HEK293 (cell line): Measurements from ENCODE around the gene GRM6.

ENCODE experiments used
- CTCF ChIA-PET: fragments of 350-600 bp; formaldehyde crosslinking; extraction: SDS; loops from one replicate; lab custom pipeline; 2021; ENCODE audit warnings: antibody characterized with exemption; lab: Yijun Ruan, JAX
- POLR2A ChIA-PET: fragments of 300-600 bp; formaldehyde crosslinking; extraction: SDS; loops from one replicate; lab custom pipeline; 2020; ENCODE audit warnings: antibody characterized with exemption, inconsistent platforms; lab: Yijun Ruan, JAX
- H3K27ac ChIP-seq: fragments of 200-500 bp; sonication (Bioruptor generic); 2 replicates; pipeline ENCODE4 v1.5.1; 2014; ENCODE audit warnings: low read depth, low read length, control low read depth, inconsistent platforms; ENCODE audit errors: extremely low read depth
- H3K36me3 ChIP-seq, 2 experiments: fragments of 200-500 bp in 1 of 2; sonication (Bioruptor generic) in 1 of 2; 1 replicate in 1 of 2; 2 replicates in 1 of 2; pipeline ENCODE4 v1.5.1; 2014 to 2017; ENCODE audit warnings: inconsistent platforms in 2 of 2, low read length in 2 of 2; ENCODE audit not compliant: control insufficient read depth in 2 of 2, insufficient read depth in 1 of 2
- H3K4me1 ChIP-seq: fragments of 200-500 bp; sonication (Bioruptor generic); 2 replicates; pipeline ENCODE4 v1.5.1; 2014; ENCODE audit warnings: mild to moderate bottlenecking, low read length, inconsistent platforms; ENCODE audit not compliant: control insufficient read depth, insufficient read depth
- H3K4me3 ChIP-seq: 2 replicates; pipeline ENCODE4 v1.5.1; 2011; ENCODE audit warnings: low read depth, mild to moderate bottlenecking, control low read depth, low read length, moderate library complexity
- H3K9me3 ChIP-seq: fragments of 200-500 bp; sonication (Bioruptor generic); 2 replicates; pipeline ENCODE4 v1.5.1; 2014; ENCODE audit warnings: low read depth, low read length, inconsistent platforms; ENCODE audit not compliant: control insufficient read depth, insufficient read depth
- KLF1 ChIP-seq: fragments of 450-650 bp; formaldehyde crosslinking; IDR thresholded peaks from 2 replicates; pipeline ENCODE4 v1.5.1; 2016; ENCODE audit warnings: missing biosample characterization, missing genetic modification characterization
- PRDM1 ChIP-seq: fragments of 450-650 bp; formaldehyde crosslinking; IDR thresholded peaks from 2 replicates; pipeline ENCODE4; 2016; ENCODE audit warnings: missing biosample characterization, missing genetic modification characterization
- SETDB1 ChIP-seq: IDR thresholded peaks from one replicate; pipeline ENCODE4 v1.6.1; 2017; ENCODE audit warnings: mild to moderate bottlenecking, low read length, moderate library complexity, mixed read lengths; ENCODE audit not compliant: insufficient read length
- TRIM28 ChIP-seq: IDR thresholded peaks from 2 replicates; pipeline ENCODE4 v1.6.1; 2011; ENCODE audit warnings: low read length, control low read depth, borderline replicate concordance
- ZBTB21 ChIP-seq: fragments of 450-650 bp; formaldehyde crosslinking; IDR thresholded peaks from 2 replicates; pipeline ENCODE4 v1.5.1; 2017; ENCODE audit warnings: missing biosample characterization, missing genetic modification characterization
- ZNF274 ChIP-seq, 2 experiments: fragments of 200-500 bp in 1 of 2; fragments of 450-650 bp in 1 of 2; sonication (Bioruptor generic) in 1 of 2; formaldehyde crosslinking in 1 of 2; IDR thresholded peaks; 2 replicates each; pipeline versions ENCODE4 v1.5.1 to v1.6.1; 2014 to 2016; ENCODE audit warnings: borderline replicate concordance in 1 of 2, inconsistent platforms in 1 of 2, low read length in 1 of 2, missing biosample characterization in 1 of 2, missing genetic modification characterization in 1 of 2
- ZNF423 ChIP-seq: fragments of 450-650 bp; formaldehyde crosslinking; IDR thresholded peaks from 2 replicates; pipeline ENCODE4 v1.5.1; 2016; ENCODE audit warnings: missing biosample characterization, missing genetic modification characterization
- ZNF830 ChIP-seq: fragments of 450-650 bp; IDR thresholded peaks from 2 replicates; pipeline ENCODE4 v1.5.0; 2018; ENCODE audit warnings: missing biosample characterization, missing genetic modification characterization, low read depth, mild to moderate bottlenecking, moderate library complexity
- TF ChIP-seq, protein P1 (sequence below): fragments of 450-650 bp; formaldehyde crosslinking; IDR thresholded peaks from 2 replicates; pipeline ENCODE4 v1.5.1; 2016; ENCODE audit warnings: missing biosample characterization, missing genetic modification characterization
- TF ChIP-seq, protein P2 (sequence below): fragments of 450-650 bp; formaldehyde crosslinking; IDR thresholded peaks from 2 replicates; pipeline ENCODE4 v1.5.1; 2016; ENCODE audit warnings: missing biosample characterization, missing genetic modification characterization, low read depth

Gene GRM6

DNA sequence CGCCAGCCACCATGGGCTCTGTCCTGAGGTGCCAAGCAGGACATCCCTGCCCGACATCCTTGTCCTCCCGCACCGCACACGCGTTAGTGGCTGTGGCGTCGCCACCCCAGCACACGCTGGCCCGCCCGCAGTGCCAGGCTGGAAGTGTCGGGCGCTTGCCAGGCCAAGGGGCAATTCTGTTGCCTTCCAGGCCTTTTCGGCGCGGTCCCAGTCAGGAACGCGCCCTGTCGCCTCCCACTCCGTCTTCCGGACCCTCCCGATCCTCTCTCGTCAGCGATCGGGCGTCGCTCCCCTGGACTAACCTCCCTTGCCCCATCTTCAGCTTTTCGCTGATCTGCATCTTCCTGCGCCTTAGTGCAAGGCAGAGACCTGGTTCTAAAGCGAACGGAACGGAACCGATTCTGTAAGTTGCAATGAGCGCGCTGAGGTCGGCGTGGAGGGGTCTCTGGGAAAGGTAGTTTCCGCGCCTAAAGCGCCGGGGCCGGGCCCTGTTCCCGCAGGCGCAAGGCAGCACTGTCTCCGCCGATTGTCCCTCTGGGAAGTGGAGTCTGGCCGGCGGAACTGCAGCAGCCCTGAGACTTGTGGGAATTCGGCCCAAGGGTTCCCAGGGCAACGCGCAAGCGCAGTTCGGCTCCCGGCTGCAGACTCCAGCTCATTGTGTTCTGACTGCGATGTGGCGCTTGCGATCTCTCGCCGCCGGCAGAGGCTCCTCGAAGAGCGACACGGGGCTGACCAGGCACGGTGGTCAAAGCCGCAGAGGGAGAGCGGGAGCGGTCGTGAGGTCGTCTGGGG lies 54.4 kb downstream of the GRM6 start, which contains the start of gene ZNF454:
Gene ZNF454, plus strand, starts transcription at position 630 of the 792 bp plus-strand sequence. CDS start 1,594 bp downstream, outside the sequence.
- no peak within 1 kb of the TSS for H3K4me3 ChIP-seq
- H3K27ac ChIP-seq = no peak within 1 kb of the TSS
- no peak for TF ChIP-seq KLF1 (tag by site-specific recombination)
- H3K4me1 ChIP-seq = no peaks in the 10 kb centered on the region
- ChIA-PET CTCF (no interaction called here), POLR2A (no interaction called here)
- H3K36me3 ChIP-seq = no peaks in the 10 kb centered on the region
- no peaks in the 10 kb centered on the region for H3K9me3 ChIP-seq

DNA sequence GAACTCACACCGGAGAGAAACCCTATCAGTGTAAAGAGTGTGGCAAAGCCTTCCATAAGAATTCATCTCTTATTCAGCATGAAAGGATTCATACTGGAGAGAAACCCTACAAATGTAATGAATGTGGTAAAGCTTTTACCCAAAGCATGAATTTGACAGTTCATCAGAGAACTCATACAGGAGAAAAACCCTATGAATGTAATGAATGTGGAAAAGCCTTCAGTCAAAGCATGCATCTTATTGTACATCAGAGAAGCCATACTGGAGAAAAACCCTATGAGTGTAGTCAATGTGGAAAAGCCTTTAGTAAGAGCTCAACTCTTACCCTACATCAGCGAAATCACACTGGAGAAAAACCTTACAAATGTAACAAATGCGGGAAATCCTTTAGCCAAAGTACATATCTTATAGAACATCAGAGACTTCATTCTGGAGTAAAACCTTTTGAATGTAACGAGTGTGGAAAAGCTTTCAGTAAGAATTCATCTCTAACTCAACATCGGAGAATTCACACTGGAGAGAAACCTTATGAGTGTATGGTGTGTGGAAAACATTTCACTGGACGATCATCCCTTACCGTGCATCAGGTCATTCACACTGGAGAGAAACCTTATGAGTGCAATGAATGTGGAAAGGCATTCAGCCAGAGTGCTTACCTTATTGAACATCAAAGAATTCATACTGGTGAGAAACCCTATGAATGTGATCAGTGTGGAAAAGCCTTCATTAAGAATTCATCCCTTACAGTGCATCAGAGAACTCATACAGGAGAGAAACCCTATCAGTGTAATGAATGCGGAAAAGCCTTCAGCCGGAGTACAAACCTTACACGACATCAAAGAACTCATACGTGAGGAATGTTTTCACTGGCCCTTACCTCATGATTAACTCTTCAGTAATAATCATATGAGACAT lies 63.0 kb downstream of the GRM6 start:
- H3K9me3 ChIP-seq = peaks cover 3% of the 10 kb centered on the region
- H3K27ac ChIP-seq = no peak overlapping the region
- POLR2A ChIA-PET = no interaction called here
- TF ChIP-seq KLF1 (tag by site-specific recombination) (no peak), SETDB1 (peak; percentile 97), ZNF830 (no peak), ZBTB21 (tag by site-specific recombination) (no peak), ZNF423 (tag by site-specific recombination) (no peak), PRDM1 (no peak), TRIM28 (peak; percentile 70; the same call in 1 of the 2 replicates), ZNF274 (IDR thresholded peaks at IDR 0.05; ENCODE audit: low read length) (peak; percentile 82), ZNF274 (tag by site-specific recombination; IDR thresholded peaks at IDR 0.05; ENCODE audit: borderline replicate concordance) (peak; percentile 94)
- TF ChIP-seq, protein P1, sequence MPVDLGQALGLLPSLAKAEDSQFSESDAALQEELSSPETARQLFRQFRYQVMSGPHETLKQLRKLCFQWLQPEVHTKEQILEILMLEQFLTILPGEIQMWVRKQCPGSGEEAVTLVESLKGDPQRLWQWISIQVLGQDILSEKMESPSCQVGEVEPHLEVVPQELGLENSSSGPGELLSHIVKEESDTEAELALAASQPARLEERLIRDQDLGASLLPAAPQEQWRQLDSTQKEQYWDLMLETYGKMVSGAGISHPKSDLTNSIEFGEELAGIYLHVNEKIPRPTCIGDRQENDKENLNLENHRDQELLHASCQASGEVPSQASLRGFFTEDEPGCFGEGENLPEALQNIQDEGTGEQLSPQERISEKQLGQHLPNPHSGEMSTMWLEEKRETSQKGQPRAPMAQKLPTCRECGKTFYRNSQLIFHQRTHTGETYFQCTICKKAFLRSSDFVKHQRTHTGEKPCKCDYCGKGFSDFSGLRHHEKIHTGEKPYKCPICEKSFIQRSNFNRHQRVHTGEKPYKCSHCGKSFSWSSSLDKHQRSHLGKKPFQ (tag by site-specific recombination) = no peak
- TF ChIP-seq, protein P2, sequence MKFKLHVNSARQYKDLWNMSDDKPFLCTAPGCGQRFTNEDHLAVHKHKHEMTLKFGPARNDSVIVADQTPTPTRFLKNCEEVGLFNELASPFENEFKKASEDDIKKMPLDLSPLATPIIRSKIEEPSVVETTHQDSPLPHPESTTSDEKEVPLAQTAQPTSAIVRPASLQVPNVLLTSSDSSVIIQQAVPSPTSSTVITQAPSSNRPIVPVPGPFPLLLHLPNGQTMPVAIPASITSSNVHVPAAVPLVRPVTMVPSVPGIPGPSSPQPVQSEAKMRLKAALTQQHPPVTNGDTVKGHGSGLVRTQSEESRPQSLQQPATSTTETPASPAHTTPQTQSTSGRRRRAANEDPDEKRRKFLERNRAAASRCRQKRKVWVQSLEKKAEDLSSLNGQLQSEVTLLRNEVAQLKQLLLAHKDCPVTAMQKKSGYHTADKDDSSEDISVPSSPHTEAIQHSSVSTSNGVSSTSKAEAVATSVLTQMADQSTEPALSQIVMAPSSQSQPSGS (tag by site-specific recombination) = no peak
- TF ChIP-seq, all 188 proteins: peak for 3
- no peaks in the 10 kb centered on the region for H3K4me1 ChIP-seq
- CTCF ChIA-PET = no interaction called here
- no peak overlapping the region for H3K4me3 ChIP-seq
- H3K36me3 ChIP-seq = no peaks in the 10 kb centered on the region
